IPS-NIHi7 (cell line): ENCODE measurements around the gene FUBP3.
"Not testable (repeated sequence)": the region's sequence is repeated elsewhere in the genome, so short reads cannot be mapped to it uniquely, and the experiment has no call there.

ENCODE experiments used
- DNase-seq: peaks from one replicate; pipeline ENCODE4 v3.0.0; 2012; ENCODE audit warnings: mixed read lengths; ENCODE audit errors: extremely low spot score

FUBP3 gene

GRCh38 chr9:130556396-130557076 is 22.8 kb upstream of the FUBP3 start:
- DNase-seq, result no peak

GRCh38 chr9:130557077-130557468 is 22.3 kb upstream of the FUBP3 start:
- DNase-seq, result no peak

GRCh38 chr9:130561056-130561455 is 18.3 kb upstream of the FUBP3 start:
- DNase-seq, result no peak

- DNase-seq, result not testable (repeated sequence)
Observed at GRCh38 chr9:130562525-130562924, 16.9 kb upstream of the FUBP3 start.

- DNase-seq, result no peak
Observed at GRCh38 chr9:130563797-130564196, 15.6 kb upstream of the FUBP3 start.

- DNase-seq, result no peak
Observed at GRCh38 chr9:130565792-130566191, 13.6 kb upstream of the FUBP3 start.

- DNase-seq, result no peak
Observed at GRCh38 chr9:130570208-130570607, 9.2 kb upstream of the FUBP3 start.

GRCh38 chr9:130575514-130575913 is 3.9 kb upstream of the FUBP3 start:
- no peak for DNase-seq

GRCh38 chr9:130576176-130576575 is 3.2 kb upstream of the FUBP3 start:
- DNase-seq, result no peak

GRCh38 chr9:130579738-130580463 is 524 bp downstream of the FUBP3 start:
- DNase-seq, result peak; percentile 29

GRCh38 chr9:130581766-130582165 is 2.4 kb downstream of the FUBP3 start:
- DNase-seq, result no peak

- DNase-seq, result no peak
Observed at GRCh38 chr9:130583271-130583670, 3.9 kb downstream of the FUBP3 start.

- DNase-seq, result no peak
Observed at GRCh38 chr9:130587921-130588320, 8.5 kb downstream of the FUBP3 start.

GRCh38 chr9:130588416-130588815 is 9.0 kb downstream of the FUBP3 start:
- no peak for DNase-seq

GRCh38 chr9:130589754-130590153 is 10.4 kb downstream of the FUBP3 start:
- DNase-seq, result no peak

- no peak for DNase-seq
Observed at GRCh38 chr9:130590305-130590704, 10.9 kb downstream of the FUBP3 start.

GRCh38 chr9:130593020-130593419 is 13.6 kb downstream of the FUBP3 start:
- DNase-seq, result no peak

GRCh38 chr9:130597228-130597627 is 17.9 kb downstream of the FUBP3 start:
- no peak for DNase-seq

- DNase-seq, result no peak
Observed at GRCh38 chr9:130598188-130598587, 18.8 kb downstream of the FUBP3 start.

GRCh38 chr9:130599625-130600024 is 20.2 kb downstream of the FUBP3 start:
- peak; percentile 28 for DNase-seq

- DNase-seq, result no peak
Observed at GRCh38 chr9:130601100-130601499, 21.7 kb downstream of the FUBP3 start.

GRCh38 chr9:130604295-130604694 is 24.9 kb downstream of the FUBP3 start:
- no peak for DNase-seq

- no peak for DNase-seq
Observed at GRCh38 chr9:130606887-130607600, 27.7 kb downstream of the FUBP3 start.
